Pulmonary artery endothelial cell (primary cell): ENCODE measurements around the gene NIP7. TPM values are rescaled to one million over a fixed set of nuclear protein-coding genes. Genes with fewer than 3 reads are reported as not detected.

Experiments used
- total RNA-seq: library from RNA; depleted of rRNA; stranded (reverse); fragments of >200 nt; gene quantifications from 2 replicates; pipeline ENCODE4 v1.2.3, GENCODE V29; 2014

The NIP7 gene
- total RNA-seq, 1 donor from 2014 or later = 39.8 TPM

Other genes starting within 250 kb of the NIP7 start
- 1.1 and 4.1 TPM in 2 replicates for gene HAS3, start 234.1 kb upstream of the NIP7 start, total RNA-seq
- 66.1 and 83.3 TPM in 2 replicates for gene CHTF8, start 207.2 kb upstream of the NIP7 start, total RNA-seq
- 19.6 and 24.2 TPM in 2 replicates for gene UTP4, start 207.1 kb upstream of the NIP7 start, total RNA-seq
- 106 and 139 TPM in 2 replicates for gene SNTB2, start 152.6 kb upstream of the NIP7 start, total RNA-seq
- 44.9 and 51.5 TPM in 2 replicates for gene VPS4A, start 28.4 kb upstream of the NIP7 start, total RNA-seq
- 16.0 and 22.1 TPM in 2 replicates for gene PDF, start 9.2 kb upstream of the NIP7 start, total RNA-seq
- gene COG8, start 208 bp upstream of the NIP7 start, total RNA-seq = 30.5 and 32.0 TPM in 2 replicates
- 0.13 and 0.21 TPM in 2 replicates for gene TMED6, start 12.0 kb downstream of the NIP7 start, total RNA-seq
- gene TERF2, start 46.2 kb downstream of the NIP7 start, total RNA-seq = 13.7 and 13.8 TPM in 2 replicates
- 102 and 165 TPM in 2 replicates for gene CYB5B, start 84.8 kb downstream of the NIP7 start, total RNA-seq
- gene NFAT5, start 226.2 kb downstream of the NIP7 start, total RNA-seq = 13.2 and 20.2 TPM in 2 replicates